SU-DHL-6 (cell line): Measurements from ENCODE around the gene ATXN7L1.

Experiments used
- H2AFZ ChIP-seq: fragments of 200-600 bp; sonication (generic); 2 replicates; pipeline ENCODE4 v1.6.1; 2014; ENCODE audit warnings: low read depth, mild to moderate bottlenecking, moderate library complexity, mixed read lengths, antibody characterized with exemption, low read length; ENCODE audit not compliant: severe bottlenecking
- H3F3A ChIP-seq: fragments of 200-600 bp; shearing (Covaris generic); 2 replicates; pipeline ENCODE4 v1.6.0; 2016; ENCODE audit warnings: antibody characterized with exemption, mild to moderate bottlenecking; ENCODE audit not compliant: insufficient read depth
- H3K27ac ChIP-seq: fragments of 200-600 bp; sonication (generic); 2 replicates; pipeline ENCODE4 v1.5.1; 2016; ENCODE audit warnings: low read depth, mild to moderate bottlenecking, low read length, moderate library complexity, mixed read lengths
- H3K27me3 ChIP-seq: fragments of 200-600 bp; sonication (generic), shearing (Covaris generic); 2 replicates; pipeline ENCODE4 v1.6.0; 2014; ENCODE audit warnings: mild to moderate bottlenecking, low read length
- H3K36me3 ChIP-seq: fragments of 200-600 bp; sonication (generic); 2 replicates; pipeline ENCODE4 v1.6.1; 2014; ENCODE audit warnings: mild to moderate bottlenecking, low read length, mixed read lengths
- H3K4me2 ChIP-seq: fragments of 300-600, 200-600 bp; shearing (Covaris generic), sonication (generic); 2 replicates; pipeline ENCODE4 v1.6.0; 2014; ENCODE audit warnings: low read length, low read depth, mild to moderate bottlenecking; ENCODE audit not compliant: poor library complexity, severe bottlenecking
- H3K4me3 ChIP-seq: fragments of 200-600 bp; sonication (generic); 2 replicates; pipeline ENCODE4 v1.5.1; 2014; ENCODE audit warnings: antibody characterized with exemption, low read length, mild to moderate bottlenecking, mixed read lengths; ENCODE audit not compliant: insufficient read depth, poor library complexity, severe bottlenecking
- H3K79me2 ChIP-seq: fragments of 200-600 bp; sonication (generic); 2 replicates; pipeline ENCODE4 v1.6.1; 2014; ENCODE audit warnings: mild to moderate bottlenecking, low read length, moderate library complexity; ENCODE audit not compliant: insufficient read depth
- H3K9ac ChIP-seq: fragments of 200-600 bp; sonication (generic); 2 replicates; pipeline ENCODE4 v1.7.0; 2014; ENCODE audit warnings: mild to moderate bottlenecking, low read length
- H3K9me2 ChIP-seq: fragments of 200-600 bp; sonication (generic); replicated peaks from 2 replicates; pipeline ENCODE4 v1.6.1; 2014; ENCODE audit warnings: low read length; ENCODE audit not compliant: insufficient read depth
- H3K9me3 ChIP-seq: fragments of 200-600 bp; sonication (generic); 2 replicates; pipeline ENCODE4 v1.6.1; 2014; ENCODE audit warnings: low read length, mixed read lengths; ENCODE audit not compliant: insufficient read depth
- H4K20me1 ChIP-seq: fragments of 200-600 bp; sonication (generic); 2 replicates; pipeline ENCODE4 v1.6.1; 2014; ENCODE audit warnings: low read depth, mild to moderate bottlenecking, antibody characterized with exemption, low read length, moderate library complexity, mixed read lengths
- EZH2phosphoT487 ChIP-seq: fragments of 200-600 bp; sonication (generic), shearing (Covaris generic); conservative IDR thresholded peaks from 2 replicates; pipeline ENCODE4 v1.6.1; 2018; ENCODE audit warnings: mild to moderate bottlenecking, antibody characterized with exemption, low read length, moderate library complexity, mixed read lengths
- TF ChIP-seq, protein P1 (sequence below): fragments of 200-600 bp; sonication (generic); IDR thresholded peaks from one replicate; pipeline ENCODE4 v1.5.1; 2017; ENCODE audit warnings: antibody characterized with exemption, mild to moderate bottlenecking, low read length, moderate library complexity; ENCODE audit not compliant: insufficient read depth, poor library complexity, severe bottlenecking

The ATXN7L1 gene

GRCh38 chr7:105594034-105594433 lies 282.4 kb downstream of the ATXN7L1 start:
- no peak overlapping the region for H3K9ac ChIP-seq
- no peaks in the 10 kb centered on the region for H3K79me2 ChIP-seq
- no peak overlapping the region for H3K27ac ChIP-seq
- H3F3A ChIP-seq, result peaks cover 8% of the 10 kb centered on the region; the same call in 1 of the 2 replicates
- no peaks in the 10 kb centered on the region for H4K20me1 ChIP-seq
- no peaks in the 10 kb centered on the region for H3K9me3 ChIP-seq
- TF ChIP-seq, protein P1, sequence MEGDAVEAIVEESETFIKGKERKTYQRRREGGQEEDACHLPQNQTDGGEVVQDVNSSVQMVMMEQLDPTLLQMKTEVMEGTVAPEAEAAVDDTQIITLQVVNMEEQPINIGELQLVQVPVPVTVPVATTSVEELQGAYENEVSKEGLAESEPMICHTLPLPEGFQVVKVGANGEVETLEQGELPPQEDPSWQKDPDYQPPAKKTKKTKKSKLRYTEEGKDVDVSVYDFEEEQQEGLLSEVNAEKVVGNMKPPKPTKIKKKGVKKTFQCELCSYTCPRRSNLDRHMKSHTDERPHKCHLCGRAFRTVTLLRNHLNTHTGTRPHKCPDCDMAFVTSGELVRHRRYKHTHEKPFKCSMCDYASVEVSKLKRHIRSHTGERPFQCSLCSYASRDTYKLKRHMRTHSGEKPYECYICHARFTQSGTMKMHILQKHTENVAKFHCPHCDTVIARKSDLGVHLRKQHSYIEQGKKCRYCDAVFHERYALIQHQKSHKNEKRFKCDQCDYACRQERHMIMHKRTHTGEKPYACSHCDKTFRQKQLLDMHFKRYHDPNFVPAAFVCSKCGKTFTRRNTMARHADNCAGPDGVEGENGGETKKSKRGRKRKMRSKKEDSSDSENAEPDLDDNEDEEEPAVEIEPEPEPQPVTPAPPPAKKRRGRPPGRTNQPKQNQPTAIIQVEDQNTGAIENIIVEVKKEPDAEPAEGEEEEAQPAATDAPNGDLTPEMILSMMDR, result no peak
- TF ChIP-seq EZH2phosphoT487, result no peak
- peak overlapping the region; percentile 62 for H2AFZ ChIP-seq
- no peaks in the 10 kb centered on the region for H3K27me3 ChIP-seq
- no peaks in the 10 kb centered on the region for H3K9me2 ChIP-seq
- H3K36me3 ChIP-seq, result no peaks in the 10 kb centered on the region
- no peak overlapping the region for H3K4me3 ChIP-seq
- H3K4me2 ChIP-seq, result peak overlapping the region; percentile 49

GRCh38 chr7:105591522-105591921 lies 284.9 kb downstream of the ATXN7L1 start:
- H3K4me2 ChIP-seq, result no peak overlapping the region
- H3F3A ChIP-seq, result peaks cover 8% of the 10 kb centered on the region; the same call in 1 of the 2 replicates
- no peaks in the 10 kb centered on the region for H3K27me3 ChIP-seq
- TF ChIP-seq EZH2phosphoT487, result no peak
- TF ChIP-seq, protein P1, result no peak
- no peak overlapping the region for H3K4me3 ChIP-seq
- H4K20me1 ChIP-seq, result no peaks in the 10 kb centered on the region
- H3K9ac ChIP-seq, result no peak overlapping the region
- no peak overlapping the region for H2AFZ ChIP-seq
- H3K36me3 ChIP-seq, result no peaks in the 10 kb centered on the region
- no peak overlapping the region for H3K27ac ChIP-seq
- no peaks in the 10 kb centered on the region for H3K9me3 ChIP-seq
- no peaks in the 10 kb centered on the region for H3K9me2 ChIP-seq
- H3K79me2 ChIP-seq, result no peaks in the 10 kb centered on the region

DNA sequence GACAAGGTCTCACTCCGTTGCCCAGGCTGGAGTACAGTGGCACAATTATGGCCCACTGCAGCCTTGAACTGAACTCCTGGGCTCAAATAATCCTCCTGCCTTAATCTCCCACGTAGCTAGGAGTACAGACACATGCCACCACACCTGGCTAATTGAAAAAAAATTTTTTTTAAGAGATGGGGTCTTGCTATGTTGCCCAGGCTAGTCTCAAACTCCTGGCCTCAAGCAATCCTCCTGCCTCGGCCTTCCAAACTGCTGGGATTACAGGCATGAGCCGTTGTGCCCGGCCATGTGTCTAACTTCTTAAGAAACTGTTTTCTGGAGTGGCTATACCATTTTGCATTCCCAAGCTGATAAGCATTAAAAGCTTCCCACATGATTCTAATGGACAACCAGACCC lies 285.6 kb downstream of the ATXN7L1 start:
- H3K36me3 ChIP-seq, result no peaks in the 10 kb centered on the region
- H3F3A ChIP-seq, result peaks cover 8% of the 10 kb centered on the region; the same call in 1 of the 2 replicates
- H3K9ac ChIP-seq, result no peak overlapping the region
- H3K4me3 ChIP-seq, result no peak overlapping the region
- no peaks in the 10 kb centered on the region for H3K79me2 ChIP-seq
- H2AFZ ChIP-seq, result no peak overlapping the region
- H3K27ac ChIP-seq, result no peak overlapping the region
- H3K9me2 ChIP-seq, result no peaks in the 10 kb centered on the region
- no peak overlapping the region for H3K4me2 ChIP-seq
- H3K9me3 ChIP-seq, result no peaks in the 10 kb centered on the region
- TF ChIP-seq EZH2phosphoT487, result no peak
- TF ChIP-seq, protein P1, result no peak
- H3K27me3 ChIP-seq, result no peaks in the 10 kb centered on the region
- H4K20me1 ChIP-seq, result no peaks in the 10 kb centered on the region
